ENCODE measurements around the gene ZNF215.
A peak's percentile ranks its signal among the peaks of the same experiment; 100 is the strongest.
"Not testable (repeated sequence)": the region's sequence is repeated elsewhere in the genome, so short reads cannot be mapped to it uniquely, and the experiment has no call there.

The ZNF215 gene

GRCh38 chr11:6892400-6892799, 33.8 kb upstream of the ZNF215 start, which contains the start of gene OR2D2:
Gene OR2D2, minus strand, starts transcription at chr11:6892500. Its CDS starts 0 bp downstream, at chr11:6892500.
- no peaks in the 10 kb centered on the region for H3K9me3 ChIP-seq
- H3K4me3 ChIP-seq, result no peak within 1 kb of the TSS
- no peak for TF ChIP-seq CTCF (IDR thresholded peaks at IDR 0.05)
- H3K27ac ChIP-seq, result no peak within 1 kb of the TSS
- no peaks in the 10 kb centered on the region for H3K27me3 ChIP-seq
- intact Hi-C loops (cut with DNase I; ENCODE audit: low total_unique reads), result no loop called here
- no peaks in the 10 kb centered on the region for H3K4me1 ChIP-seq
- no peak for DNase-seq
- no peaks in the 10 kb centered on the region for H3K36me3 ChIP-seq

- H3K4me1 ChIP-seq, result no peaks in the 10 kb centered on the region
- no peak overlapping the region for H3K27ac ChIP-seq
- no peaks in the 10 kb centered on the region for H3K9me3 ChIP-seq
- no peak for TF ChIP-seq CTCF (IDR thresholded peaks at IDR 0.05)
- no peak overlapping the region for H3K4me3 ChIP-seq
- no peak for DNase-seq
- intact Hi-C loops (cut with DNase I; ENCODE audit: low total_unique reads), result no loop called here
- H3K27me3 ChIP-seq, result no peaks in the 10 kb centered on the region
- no peaks in the 10 kb centered on the region for H3K36me3 ChIP-seq
Measured at GRCh38 chr11:6894097-6894496, 32.1 kb upstream of the ZNF215 start.

- H3K9me3 ChIP-seq, result no peaks in the 10 kb centered on the region
- no peak for DNase-seq
- H3K27me3 ChIP-seq, result no peaks in the 10 kb centered on the region
- no peaks in the 10 kb centered on the region for H3K36me3 ChIP-seq
- H3K4me3 ChIP-seq, result no peak overlapping the region
- no peak overlapping the region for H3K27ac ChIP-seq
- H3K4me1 ChIP-seq, result no peaks in the 10 kb centered on the region
- TF ChIP-seq CTCF (IDR thresholded peaks at IDR 0.05), result no peak
- intact Hi-C loops (cut with DNase I; ENCODE audit: low total_unique reads), result no loop called here
Measured at GRCh38 chr11:6895010-6895409, 31.2 kb upstream of the ZNF215 start.

GRCh38 chr11:6898911-6899310, 27.3 kb upstream of the ZNF215 start:
- intact Hi-C loops (cut with DNase I; ENCODE audit: low total_unique reads), result loop anchor here (2.0 kb wide), 1 partner anchor 38 kb away; no protein-coding TSS in a partner anchor
- no peak overlapping the region for H3K4me3 ChIP-seq
- no peak for TF ChIP-seq CTCF (IDR thresholded peaks at IDR 0.05)
- no peaks in the 10 kb centered on the region for H3K4me1 ChIP-seq
- no peaks in the 10 kb centered on the region for H3K36me3 ChIP-seq
- DNase-seq, result no peak
- H3K27ac ChIP-seq, result no peak overlapping the region
- H3K9me3 ChIP-seq, result no peaks in the 10 kb centered on the region
- H3K27me3 ChIP-seq, result no peaks in the 10 kb centered on the region

- DNase-seq, result no peak
Measured at GRCh38 chr11:6900327-6900999, 25.8 kb upstream of the ZNF215 start.

GRCh38 chr11:6904804-6905203, 21.4 kb upstream of the ZNF215 start:
- H3K27me3 ChIP-seq; H3K36me3 ChIP-seq; H3K9me3 ChIP-seq; DNase-seq; H3K4me1 ChIP-seq; intact Hi-C loops (cut with DNase I; ENCODE audit: low total_unique reads); H3K4me3 ChIP-seq; H3K27ac ChIP-seq: not testable (repeated sequence)

More at GRCh38 chr11:6900327-6900999, 25.8 kb upstream of the ZNF215 start:
- Histone ChIP-seq H3K9me3 (no peaks in the 10 kb centered on the region), H3K4me3 (no peak overlapping the region), H3K27me3 (no peaks in the 10 kb centered on the region), H3K27ac (no peak overlapping the region), H3K4me1 (no peaks in the 10 kb centered on the region), H3K36me3 (no peaks in the 10 kb centered on the region)
- intact Hi-C loops (cut with DNase I; ENCODE audit: low total_unique reads), result no loop called here
- peak in 1 of 2 experiments; percentile 3 for TF ChIP-seq CTCF (IDR thresholded peaks at IDR 0.05)
